Choroid plexus epithelial cell (primary cell): ENCODE data around the gene PRKAG2.

Experiments used
- DNase-seq: peaks from one replicate; pipeline ENCODE4 v3.0.0-alpha.2; 2010; ENCODE audit warnings: low read depth
- H3K4me3 ChIP-seq: 2 replicates; pipeline ENCODE4 v1.5.1; 2011; ENCODE audit warnings: low read depth, mild to moderate bottlenecking, control low read depth, low read length, moderate library complexity
- TF ChIP-seq, protein P1 (sequence below): conservative IDR thresholded peaks from 2 replicates; pipeline ENCODE4 v1.5.1; 2011; ENCODE audit warnings: low read depth, mild to moderate bottlenecking, control low read depth, inconsistent platforms, low read length, moderate library complexity

Gene PRKAG2

GRCh38 chr7:151568956-151569940 lies 307.7 kb downstream of the PRKAG2 start:
- TF ChIP-seq, protein P1, sequence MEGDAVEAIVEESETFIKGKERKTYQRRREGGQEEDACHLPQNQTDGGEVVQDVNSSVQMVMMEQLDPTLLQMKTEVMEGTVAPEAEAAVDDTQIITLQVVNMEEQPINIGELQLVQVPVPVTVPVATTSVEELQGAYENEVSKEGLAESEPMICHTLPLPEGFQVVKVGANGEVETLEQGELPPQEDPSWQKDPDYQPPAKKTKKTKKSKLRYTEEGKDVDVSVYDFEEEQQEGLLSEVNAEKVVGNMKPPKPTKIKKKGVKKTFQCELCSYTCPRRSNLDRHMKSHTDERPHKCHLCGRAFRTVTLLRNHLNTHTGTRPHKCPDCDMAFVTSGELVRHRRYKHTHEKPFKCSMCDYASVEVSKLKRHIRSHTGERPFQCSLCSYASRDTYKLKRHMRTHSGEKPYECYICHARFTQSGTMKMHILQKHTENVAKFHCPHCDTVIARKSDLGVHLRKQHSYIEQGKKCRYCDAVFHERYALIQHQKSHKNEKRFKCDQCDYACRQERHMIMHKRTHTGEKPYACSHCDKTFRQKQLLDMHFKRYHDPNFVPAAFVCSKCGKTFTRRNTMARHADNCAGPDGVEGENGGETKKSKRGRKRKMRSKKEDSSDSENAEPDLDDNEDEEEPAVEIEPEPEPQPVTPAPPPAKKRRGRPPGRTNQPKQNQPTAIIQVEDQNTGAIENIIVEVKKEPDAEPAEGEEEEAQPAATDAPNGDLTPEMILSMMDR, result no peak
- no peak for DNase-seq
- no peak overlapping the region for H3K4me3 ChIP-seq

GRCh38 chr7:151566897-151567320 lies 310.0 kb downstream of the PRKAG2 start:
- TF ChIP-seq, protein P1, result no peak
- DNase-seq, result peak; percentile 82
- H3K4me3 ChIP-seq, result no peak overlapping the region

GRCh38 chr7:151565541-151565940 lies 311.4 kb downstream of the PRKAG2 start:
- H3K4me3 ChIP-seq, result no peak overlapping the region
- peak; percentile 63 for DNase-seq

GRCh38 chr7:151560243-151560642 lies 316.7 kb downstream of the PRKAG2 start:
- DNase-seq, result no peak
- TF ChIP-seq, protein P1, result no peak
- no peak overlapping the region for H3K4me3 ChIP-seq

More at GRCh38 chr7:151565541-151565940, 311.4 kb downstream of the PRKAG2 start:
- TF ChIP-seq, protein P1, result no peak

DNA sequence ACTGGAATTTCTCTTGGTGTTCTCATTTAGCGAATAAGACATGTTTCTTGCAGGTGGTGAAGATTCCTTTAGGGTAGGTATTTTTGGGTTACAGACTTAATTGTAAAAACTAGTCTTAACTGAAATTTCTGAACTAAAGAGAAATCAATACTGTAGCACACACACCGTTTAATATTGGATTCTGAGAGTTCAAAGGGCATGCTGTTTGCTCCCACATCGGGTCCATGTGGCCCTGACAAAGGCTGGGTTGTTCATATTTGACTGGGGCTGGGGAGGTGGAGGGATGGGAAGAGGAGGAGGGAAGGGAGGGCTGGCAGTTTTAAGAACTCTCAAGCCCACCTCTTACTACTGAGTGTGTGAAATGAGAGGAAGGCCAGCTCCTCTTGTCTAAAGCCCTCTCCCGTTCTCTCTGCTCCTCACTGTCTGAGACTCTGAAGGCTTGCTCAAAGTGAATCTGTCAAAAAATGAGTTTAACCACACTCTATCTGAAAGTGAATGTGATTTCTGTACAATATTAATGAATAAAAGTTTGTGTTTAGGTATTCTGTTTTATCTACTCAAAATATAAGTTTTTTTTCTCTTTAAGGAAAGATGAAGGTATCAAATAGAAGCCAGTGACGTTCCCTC lies 317.2 kb downstream of the PRKAG2 start:
- H3K4me3 ChIP-seq, result no peak overlapping the region
- DNase-seq, result no peak
- TF ChIP-seq, protein P1, result no peak

DNA sequence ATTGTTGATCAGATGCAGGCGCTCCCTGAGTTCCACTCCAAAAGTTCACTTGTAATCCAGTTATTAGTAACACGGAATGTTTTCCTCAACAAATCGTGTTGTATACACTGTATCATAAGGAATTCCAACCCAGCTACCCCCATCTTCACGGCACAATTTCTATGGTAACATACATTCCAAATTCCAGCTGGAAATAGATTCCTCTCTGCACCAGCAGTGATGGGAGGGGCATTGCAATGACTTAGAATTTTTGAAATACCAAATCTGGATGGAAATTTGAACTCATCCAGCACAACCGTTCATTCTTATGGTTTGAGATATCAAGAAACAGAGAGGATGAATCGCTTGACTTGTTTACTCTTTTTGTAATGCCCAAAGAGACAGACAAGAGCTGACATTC lies 318.3 kb downstream of the PRKAG2 start:
- DNase-seq, result peak; percentile 74
- H3K4me3 ChIP-seq, result no peak overlapping the region

More for the DNA sequence above, 318.3 kb downstream of the PRKAG2 start:
- TF ChIP-seq, protein P1, result no peak
